Ramos (cell line): Measurements from ENCODE around the gene IFT27.

Source experiments
- in situ Hi-C: fragments of 300-500 bp; cut with MboI; formaldehyde crosslinking; loops from one replicate; pipeline ENCODE4 v1.14.3; 2022; ENCODE audit warnings: low sequenced_read_pairs; ENCODE audit not compliant: unreplicated experiment

The IFT27 gene

DNA sequence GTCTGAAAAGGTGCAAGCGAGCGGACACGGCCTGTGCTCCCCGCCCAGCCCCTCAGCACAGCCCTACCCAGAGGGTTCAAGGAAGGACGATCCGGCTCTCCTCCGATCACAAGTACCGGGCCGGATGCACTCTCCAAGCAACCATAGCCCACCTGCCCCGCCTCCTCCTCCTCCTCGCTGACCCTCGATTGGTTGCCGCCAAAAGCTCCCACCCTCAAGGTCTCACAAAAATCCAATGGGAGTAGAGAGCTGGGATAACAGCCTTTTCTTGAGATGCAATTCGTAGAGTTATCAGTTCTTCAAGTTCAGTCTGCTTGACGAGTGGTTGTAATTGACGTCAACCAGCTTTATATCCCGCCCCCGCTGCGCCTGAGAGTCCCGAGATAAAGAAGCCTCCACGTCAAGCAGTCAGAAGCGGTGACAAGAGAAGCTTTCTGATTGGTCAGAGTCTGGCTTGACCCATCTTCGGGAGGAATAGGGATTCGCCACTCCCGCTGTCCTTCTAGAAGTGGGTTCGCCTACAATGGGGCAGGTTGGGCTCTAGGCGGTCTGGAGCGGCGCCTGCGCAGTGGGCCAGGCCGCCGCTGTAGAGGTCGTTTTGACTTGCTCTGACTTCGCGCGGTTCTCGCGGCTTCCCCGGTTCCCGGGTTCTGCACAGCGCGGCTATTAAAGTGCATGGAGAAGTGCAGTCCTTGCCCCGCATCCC lies at the start of gene IFT27:
IFT27 (minus strand) TSS at position 156 of the 706 bp plus-strand sequence. CDS start 412 bp downstream, outside the sequence.
- in situ Hi-C loops: no loop called here

- in situ Hi-C loops: no loop called here
Measured at GRCh38 chr22:36824655-36825054, 48.7 kb upstream of the IFT27 start.

GRCh38 chr22:36823186-36823839 lies 47.4 kb upstream of the IFT27 start:
- in situ Hi-C loops: no loop called here

DNA sequence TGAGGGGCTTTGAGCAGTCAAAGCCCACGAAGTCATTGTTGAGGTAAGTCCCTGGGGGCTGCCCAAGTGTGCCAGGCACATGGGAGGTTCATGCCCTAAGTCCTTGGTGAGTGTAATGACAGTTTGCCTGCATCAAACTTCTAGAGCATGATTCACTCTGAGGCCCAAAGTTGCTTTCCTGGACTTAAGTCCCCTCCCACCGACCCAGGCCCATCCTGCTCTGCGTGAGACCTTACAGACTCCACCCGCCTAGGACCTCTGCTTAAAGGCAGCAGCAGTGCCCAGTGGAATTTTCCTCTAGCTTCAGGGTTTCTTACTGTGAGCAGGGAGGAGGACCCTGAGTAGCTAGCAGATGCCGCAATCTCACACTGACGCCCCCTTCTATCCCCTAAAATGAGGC lies 46.7 kb upstream of the IFT27 start:
- in situ Hi-C loops: no loop called here

DNA sequence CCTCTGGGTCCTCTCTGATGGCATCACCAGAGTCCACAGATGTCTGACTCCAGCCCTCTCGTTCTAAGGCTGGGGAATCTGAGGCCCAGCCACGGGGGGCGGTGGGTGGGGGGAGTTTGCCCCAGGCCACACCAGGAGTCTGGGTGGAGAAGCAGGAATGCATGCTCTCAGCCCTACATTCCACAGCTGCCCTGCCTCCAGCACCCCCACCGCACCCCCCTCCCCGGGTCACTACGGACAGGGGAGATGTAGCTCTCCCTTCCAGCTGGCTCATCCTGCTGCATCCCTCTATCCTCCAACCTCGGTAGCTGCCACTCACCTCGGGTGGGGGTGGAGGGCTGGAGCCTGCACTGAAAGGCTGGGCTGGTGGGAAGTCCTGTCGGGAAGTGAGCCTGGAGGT lies 43.2 kb upstream of the IFT27 start:
- in situ Hi-C loops: no loop called here

DNA sequence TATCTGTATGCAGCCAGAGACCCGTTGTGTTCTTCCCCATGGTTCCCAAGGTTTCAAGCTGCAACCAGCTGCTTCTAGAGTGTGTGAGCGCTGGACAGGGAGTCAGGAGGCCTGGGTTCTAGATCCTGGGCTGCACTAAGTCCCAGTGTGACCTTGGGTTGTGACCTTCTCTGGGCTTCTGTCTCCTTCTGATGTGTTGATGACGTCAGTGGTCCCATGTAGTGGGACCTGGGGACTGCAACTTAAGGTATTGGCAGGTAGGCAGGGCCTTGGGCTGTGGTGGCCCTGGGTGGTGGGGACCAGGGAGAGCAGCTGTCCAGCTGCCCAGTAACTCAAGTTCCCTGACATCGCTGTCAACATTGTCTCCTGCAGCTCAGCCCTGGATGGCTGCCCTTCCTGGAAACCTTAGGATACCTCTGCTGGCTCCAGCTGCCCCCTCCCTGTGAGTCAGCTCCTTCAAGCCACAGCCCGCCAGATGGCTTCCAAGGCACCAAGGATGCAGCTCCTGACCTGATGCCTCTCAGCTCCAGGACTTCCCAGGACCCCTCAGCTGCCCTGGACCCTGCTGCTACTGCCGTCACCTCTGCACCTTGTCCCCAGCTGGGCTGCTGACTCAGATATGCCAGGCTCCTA lies 42.2 kb upstream of the IFT27 start:
- in situ Hi-C loops: no loop called here

GRCh38 chr22:36817525-36817848 lies 41.6 kb upstream of the IFT27 start:
- in situ Hi-C loops: no loop called here

- in situ Hi-C loops: no loop called here
Measured at GRCh38 chr22:36816636-36817524, 41.0 kb upstream of the IFT27 start, which contains the start of gene PVALB. Gene PVALB (minus strand): TSS chr22:36817035. CDS start chr22:36817005, 30 bp downstream.

GRCh38 chr22:36816339-36816635 lies 40.4 kb upstream of the IFT27 start:
- in situ Hi-C loops: no loop called here

DNA sequence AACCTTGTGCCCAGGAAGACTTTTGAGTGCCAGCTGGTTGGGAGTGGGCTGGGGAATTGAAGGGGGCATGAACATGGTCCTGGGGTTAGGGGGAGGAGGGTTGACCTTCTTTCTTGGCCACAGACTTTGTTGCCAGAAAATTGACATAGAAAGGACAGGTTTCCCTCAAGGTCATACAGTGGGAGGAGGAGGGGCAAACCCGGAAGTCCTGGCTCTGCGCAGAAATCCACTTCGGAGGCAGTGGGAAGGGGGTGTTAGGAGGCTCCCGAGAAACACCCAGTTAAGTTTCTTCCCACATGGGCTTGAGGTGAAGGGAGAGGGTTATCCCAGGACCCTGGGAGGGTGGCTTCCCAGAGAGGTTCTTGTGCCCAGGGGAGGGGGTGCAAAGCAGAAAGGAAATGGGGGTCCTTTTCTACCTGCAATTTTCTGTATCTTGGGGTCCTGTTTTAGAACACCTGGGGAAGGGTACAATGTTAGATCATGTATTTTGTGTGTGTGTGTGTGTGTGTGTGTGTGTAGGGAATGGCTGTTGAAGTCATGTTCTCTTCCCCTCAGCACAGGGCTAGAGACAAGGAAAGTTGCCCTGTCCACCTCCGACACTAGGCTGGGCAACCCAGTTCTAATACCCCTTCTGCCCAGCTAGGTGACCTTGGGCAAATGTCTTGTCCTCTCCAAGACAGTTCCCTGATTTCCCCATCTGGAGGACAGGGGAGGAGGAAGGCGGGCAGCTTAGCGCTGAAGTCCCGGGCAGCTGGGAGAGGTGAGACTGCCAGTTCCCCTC lies 39.8 kb upstream of the IFT27 start:
- in situ Hi-C loops: no loop called here

DNA sequence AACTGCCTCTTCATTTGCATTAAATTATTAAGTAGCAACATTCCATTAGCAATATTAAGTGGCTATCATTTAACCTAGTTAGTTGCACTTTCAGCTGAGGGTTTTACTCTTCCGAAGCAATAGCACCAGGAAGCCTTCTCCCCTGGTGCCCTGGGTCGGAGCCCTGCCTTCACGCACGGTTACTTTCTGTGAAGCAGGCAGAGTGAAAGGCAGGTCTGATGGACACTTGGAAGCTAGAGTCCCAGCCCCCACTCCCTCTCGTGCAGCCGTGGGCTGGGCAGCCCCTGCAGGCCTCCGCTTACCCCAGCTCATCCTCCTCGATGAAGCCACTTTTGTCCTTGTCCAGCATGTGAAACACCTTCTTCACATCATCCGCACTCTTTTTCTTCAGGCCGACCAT lies 38.9 kb upstream of the IFT27 start:
- in situ Hi-C loops: no loop called here

- in situ Hi-C loops: no loop called here
Measured at GRCh38 chr22:36811094-36811800, 35.3 kb upstream of the IFT27 start.

DNA sequence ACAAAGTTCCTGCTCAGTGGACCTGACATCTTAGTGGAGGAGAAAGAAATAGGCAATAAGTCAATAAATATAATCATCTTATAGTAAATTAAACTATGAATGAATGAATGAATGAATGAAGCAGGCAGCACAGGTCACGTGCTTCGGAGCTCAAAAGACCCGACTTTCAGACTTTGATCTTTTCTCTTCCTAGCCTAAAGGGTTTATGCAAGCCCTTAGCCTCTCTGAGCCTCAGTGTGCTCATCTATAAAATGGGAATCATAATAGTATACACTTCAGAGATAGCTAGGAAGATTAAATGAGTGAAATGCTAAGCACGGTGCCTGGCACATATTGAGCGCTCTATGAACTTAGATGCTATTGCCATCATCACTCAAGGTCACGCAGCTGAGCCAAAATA lies 33.4 kb upstream of the IFT27 start:
- in situ Hi-C loops: no loop called here

GRCh38 chr22:36808721-36809344 lies 32.9 kb upstream of the IFT27 start:
- in situ Hi-C loops: no loop called here

DNA sequence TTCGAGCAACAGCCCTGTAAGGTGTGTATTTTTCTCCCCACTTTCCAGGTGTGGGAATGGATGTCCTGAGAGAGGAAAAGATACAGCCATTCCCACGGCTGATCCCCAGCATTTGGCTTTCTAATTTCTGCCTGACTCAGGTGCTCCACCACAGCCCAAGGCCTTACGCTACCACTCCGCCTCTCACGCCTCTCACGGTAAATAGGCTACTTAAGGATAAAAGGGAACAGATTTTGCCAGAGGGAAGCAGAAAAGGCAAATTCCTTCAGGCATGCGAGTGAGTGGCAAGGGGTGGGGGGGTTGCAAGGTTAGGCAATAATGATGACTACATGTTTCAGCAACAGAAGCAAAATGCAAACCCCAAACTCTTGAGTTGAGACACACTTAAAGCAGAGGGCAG lies 31.7 kb upstream of the IFT27 start:
- in situ Hi-C loops: no loop called here

DNA sequence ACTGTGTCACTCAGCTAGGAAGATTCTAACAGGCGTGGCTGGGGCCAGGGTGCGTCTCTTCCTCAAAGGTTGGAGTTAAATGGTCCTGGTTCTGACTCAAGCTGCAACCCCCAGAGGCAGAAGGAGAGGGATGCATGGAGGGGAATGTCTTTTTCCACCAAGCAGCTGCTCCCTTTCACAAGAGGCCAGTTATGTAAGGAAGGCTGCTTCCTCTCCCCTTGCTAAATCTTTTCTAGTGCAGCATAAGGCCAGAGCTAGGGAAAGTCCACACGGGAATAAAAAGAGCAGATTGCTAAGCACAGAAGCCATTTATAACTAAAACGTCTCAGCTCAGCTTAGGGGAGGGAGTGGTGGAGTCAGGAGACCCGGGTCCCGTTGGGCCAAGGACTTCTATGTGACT lies 30.9 kb upstream of the IFT27 start:
- in situ Hi-C loops: no loop called here

GRCh38 chr22:36803358-36803757 lies 27.4 kb upstream of the IFT27 start:
- in situ Hi-C loops: no loop called here

DNA sequence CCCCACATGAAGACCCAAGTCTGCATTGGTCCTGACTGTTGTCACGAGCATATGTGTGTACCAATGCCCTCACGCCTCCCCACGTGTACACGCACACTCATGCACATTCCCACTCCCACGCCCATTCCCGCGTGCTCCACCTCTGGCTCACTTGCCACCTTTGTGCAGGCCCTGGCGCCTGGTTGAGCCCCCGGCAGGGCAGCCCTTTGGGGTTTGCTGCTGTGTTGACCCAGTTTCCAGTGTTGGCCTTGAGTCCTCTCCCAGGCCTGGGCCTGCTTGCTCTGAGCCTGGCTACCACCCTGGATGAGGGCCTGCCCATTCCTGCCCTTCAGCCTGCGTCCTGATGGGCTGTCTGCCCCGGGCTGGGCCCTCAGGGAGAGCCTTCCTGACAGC lies 22.8 kb upstream of the IFT27 start:
- in situ Hi-C loops: no loop called here
